WTC11 (cell line): ENCODE measurements around the gene ZNF468.
"Not testable (repeated sequence)": the region's sequence is repeated elsewhere in the genome, so short reads cannot be mapped to it uniquely, and the experiment has no call there.

Experiments used
- ATF1 ChIP-seq: sonication (generic); formaldehyde crosslinking; IDR thresholded peaks from 2 replicates; pipeline ENCODE4 v1.8.1; 2023; ENCODE audit warnings: mild to moderate bottlenecking, moderate library complexity, missing genetic modification reagents
- ATF2 ChIP-seq: sonication (generic); formaldehyde crosslinking; IDR thresholded peaks from 2 replicates; pipeline ENCODE4 v1.8.1; 2022; ENCODE audit warnings: low read depth, missing genetic modification reagents, borderline replicate concordance
- CTCF ChIP-seq: fragments of 200-600 bp; IDR thresholded peaks from 2 replicates; pipeline ENCODE4 v1.8.0; 2022; ENCODE audit warnings: antibody characterized with exemption
- E2F4 ChIP-seq: sonication (generic); formaldehyde crosslinking; IDR thresholded peaks from 2 replicates; pipeline ENCODE4 v1.8.1; 2022; ENCODE audit warnings: low read depth, mild to moderate bottlenecking, moderate library complexity, missing genetic modification reagents, borderline replicate concordance
- HMGXB4 ChIP-seq: sonication (generic); formaldehyde crosslinking; IDR thresholded peaks from 2 replicates; pipeline ENCODE4 v1.8.1; 2023; ENCODE audit warnings: mild to moderate bottlenecking, moderate library complexity, missing genetic modification reagents
- MYBL2 ChIP-seq: sonication (generic); formaldehyde crosslinking; IDR thresholded peaks from 2 replicates; pipeline ENCODE4 v1.8.1; 2023; ENCODE audit warnings: mild to moderate bottlenecking, moderate library complexity, missing genetic modification reagents
- TCF7 ChIP-seq: sonication (generic); formaldehyde crosslinking; IDR thresholded peaks from 2 replicates; pipeline ENCODE4 v1.8.0; 2022; ENCODE audit warnings: mild to moderate bottlenecking, low read depth, missing genetic modification reagents, moderate library complexity

- not testable (repeated sequence) for TF ChIP-seq ATF2 (CRISPR knock-in tag); CTCF; HMGXB4 (CRISPR knock-in tag); ATF1; TCF7; E2F4 (CRISPR knock-in tag); MYBL2 (CRISPR knock-in tag)
Measured at GRCh38 chr19:52820472-52821203, 36.8 kb downstream of the ZNF468 start.
